IPS-20b (cell line): Measurements from ENCODE around the gene CHST8.

Source experiments
- H3K27ac ChIP-seq: one replicate; pipeline ENCODE4 v1.5.1; 2013; ENCODE audit warnings: low read length
- H3K27me3 ChIP-seq: 2 replicates; pipeline ENCODE4 v1.6.1; 2013; ENCODE audit warnings: mild to moderate bottlenecking, low read length, inconsistent platforms; ENCODE audit not compliant: insufficient read depth
- H3K36me3 ChIP-seq: 2 replicates; pipeline ENCODE4 v1.6.1; 2013; ENCODE audit warnings: low read depth, mild to moderate bottlenecking, inconsistent platforms, low read length, moderate library complexity; ENCODE audit not compliant: insufficient read depth
- H3K4me1 ChIP-seq: 2 replicates; pipeline ENCODE4 v1.6.1; 2013; ENCODE audit warnings: mild to moderate bottlenecking, control low read depth, inconsistent platforms, low read length, moderate library complexity; ENCODE audit not compliant: insufficient read depth
- H3K4me3 ChIP-seq: 2 replicates; pipeline ENCODE4 v1.5.1; 2013; ENCODE audit warnings: mild to moderate bottlenecking, low read length, inconsistent platforms
- H3K9ac ChIP-seq: 2 replicates; pipeline ENCODE4 v1.6.1; 2013; ENCODE audit warnings: low read depth, mild to moderate bottlenecking, inconsistent platforms, low read length, moderate library complexity
- H3K9me3 ChIP-seq: 2 replicates; pipeline ENCODE4 v1.6.1; 2013; ENCODE audit warnings: mild to moderate bottlenecking, low read depth, low read length, inconsistent platforms; ENCODE audit not compliant: insufficient read depth

The CHST8 gene

GRCh38 chr19:33752945-33753344 lies 131.2 kb downstream of the CHST8 start:
- no peak overlapping the region for H3K4me3 ChIP-seq
- H3K27ac ChIP-seq = no peak overlapping the region
- no peaks in the 10 kb centered on the region for H3K27me3 ChIP-seq
- H3K9me3 ChIP-seq = no peaks in the 10 kb centered on the region
- no peak overlapping the region for H3K9ac ChIP-seq
- H3K4me1 ChIP-seq = no peaks in the 10 kb centered on the region
- H3K36me3 ChIP-seq = no peaks in the 10 kb centered on the region

- Histone ChIP-seq H3K9me3 (no peaks in the 10 kb centered on the region), H3K36me3 (no peaks in the 10 kb centered on the region), H3K9ac (no peak overlapping the region), H3K27me3 (no peaks in the 10 kb centered on the region), H3K27ac (no peak overlapping the region), H3K4me1 (no peaks in the 10 kb centered on the region), H3K4me3 (no peak overlapping the region)
Measured at GRCh38 chr19:33754361-33754760, 132.6 kb downstream of the CHST8 start.

- Histone ChIP-seq H3K9ac (no peak overlapping the region), H3K4me3 (no peak overlapping the region), H3K36me3 (no peaks in the 10 kb centered on the region), H3K27ac (no peak overlapping the region), H3K9me3 (no peaks in the 10 kb centered on the region), H3K27me3 (no peaks in the 10 kb centered on the region), H3K4me1 (no peaks in the 10 kb centered on the region)
Measured at GRCh38 chr19:33755099-33756035, 133.6 kb downstream of the CHST8 start.

- H3K9me3 ChIP-seq = no peaks in the 10 kb centered on the region
- no peaks in the 10 kb centered on the region for H3K36me3 ChIP-seq
- no peaks in the 10 kb centered on the region for H3K27me3 ChIP-seq
- H3K4me3 ChIP-seq = no peak overlapping the region
- no peak overlapping the region for H3K27ac ChIP-seq
- no peaks in the 10 kb centered on the region for H3K4me1 ChIP-seq
- H3K9ac ChIP-seq = no peak overlapping the region
Measured at GRCh38 chr19:33756177-33756576, 134.4 kb downstream of the CHST8 start.

GRCh38 chr19:33758541-33759013 lies 136.8 kb downstream of the CHST8 start:
- no peaks in the 10 kb centered on the region for H3K27me3 ChIP-seq
- H3K4me3 ChIP-seq = no peak overlapping the region
- H3K9me3 ChIP-seq = no peaks in the 10 kb centered on the region
- H3K27ac ChIP-seq = no peak overlapping the region
- H3K36me3 ChIP-seq = no peaks in the 10 kb centered on the region
- H3K4me1 ChIP-seq = no peaks in the 10 kb centered on the region
- H3K9ac ChIP-seq = no peak overlapping the region

- Histone ChIP-seq H3K9ac (no peak overlapping the region), H3K27ac (no peak overlapping the region), H3K9me3 (no peaks in the 10 kb centered on the region), H3K4me3 (no peak overlapping the region), H3K36me3 (no peaks in the 10 kb centered on the region), H3K4me1 (no peaks in the 10 kb centered on the region), H3K27me3 (no peaks in the 10 kb centered on the region)
Measured at GRCh38 chr19:33759356-33759755, 137.6 kb downstream of the CHST8 start.

GRCh38 chr19:33763633-33764371 lies 142.0 kb downstream of the CHST8 start:
- Histone ChIP-seq H3K9ac (no peak overlapping the region), H3K9me3 (no peaks in the 10 kb centered on the region), H3K27ac (no peak overlapping the region), H3K4me3 (no peak overlapping the region), H3K27me3 (no peaks in the 10 kb centered on the region), H3K4me1 (no peaks in the 10 kb centered on the region), H3K36me3 (no peaks in the 10 kb centered on the region)

- Histone ChIP-seq H3K9me3 (no peaks in the 10 kb centered on the region), H3K4me1 (no peaks in the 10 kb centered on the region), H3K36me3 (no peaks in the 10 kb centered on the region), H3K9ac (no peak overlapping the region), H3K27ac (no peak overlapping the region), H3K4me3 (no peak overlapping the region), H3K27me3 (no peaks in the 10 kb centered on the region; the same call in 1 of the 2 replicates)
Measured at GRCh38 chr19:33766623-33767022, 144.9 kb downstream of the CHST8 start.

- no peaks in the 10 kb centered on the region for H3K4me1 ChIP-seq
- H3K27me3 ChIP-seq = no peaks in the 10 kb centered on the region; the same call in 1 of the 2 replicates
- no peaks in the 10 kb centered on the region for H3K9me3 ChIP-seq
- no peak overlapping the region for H3K9ac ChIP-seq
- no peak overlapping the region for H3K4me3 ChIP-seq
- H3K36me3 ChIP-seq = no peaks in the 10 kb centered on the region
- no peak overlapping the region for H3K27ac ChIP-seq
Measured at GRCh38 chr19:33767898-33768413, 146.2 kb downstream of the CHST8 start.

- Histone ChIP-seq H3K36me3 (no peaks in the 10 kb centered on the region), H3K4me3 (no peak overlapping the region), H3K27me3 (no peaks in the 10 kb centered on the region; the same call in 1 of the 2 replicates), H3K27ac (no peak overlapping the region), H3K9ac (no peak overlapping the region), H3K4me1 (no peaks in the 10 kb centered on the region), H3K9me3 (no peaks in the 10 kb centered on the region)
Measured at GRCh38 chr19:33769208-33769607, 147.5 kb downstream of the CHST8 start.

- H3K9ac ChIP-seq = no peak overlapping the region
- H3K27ac ChIP-seq = no peak overlapping the region
- H3K36me3 ChIP-seq = no peaks in the 10 kb centered on the region
- no peaks in the 10 kb centered on the region for H3K9me3 ChIP-seq
- H3K4me3 ChIP-seq = no peak overlapping the region
- H3K27me3 ChIP-seq = no peaks in the 10 kb centered on the region; the same call in 1 of the 2 replicates
- H3K4me1 ChIP-seq = no peaks in the 10 kb centered on the region
Measured at GRCh38 chr19:33770107-33770506, 148.4 kb downstream of the CHST8 start.
